Measurements from ENCODE around the gene AQP10.
"Not testable (repeated sequence)": the region's sequence is repeated elsewhere in the genome, so short reads cannot be mapped to it uniquely, and the experiment has no call there.

AQP10 gene

DNA sequence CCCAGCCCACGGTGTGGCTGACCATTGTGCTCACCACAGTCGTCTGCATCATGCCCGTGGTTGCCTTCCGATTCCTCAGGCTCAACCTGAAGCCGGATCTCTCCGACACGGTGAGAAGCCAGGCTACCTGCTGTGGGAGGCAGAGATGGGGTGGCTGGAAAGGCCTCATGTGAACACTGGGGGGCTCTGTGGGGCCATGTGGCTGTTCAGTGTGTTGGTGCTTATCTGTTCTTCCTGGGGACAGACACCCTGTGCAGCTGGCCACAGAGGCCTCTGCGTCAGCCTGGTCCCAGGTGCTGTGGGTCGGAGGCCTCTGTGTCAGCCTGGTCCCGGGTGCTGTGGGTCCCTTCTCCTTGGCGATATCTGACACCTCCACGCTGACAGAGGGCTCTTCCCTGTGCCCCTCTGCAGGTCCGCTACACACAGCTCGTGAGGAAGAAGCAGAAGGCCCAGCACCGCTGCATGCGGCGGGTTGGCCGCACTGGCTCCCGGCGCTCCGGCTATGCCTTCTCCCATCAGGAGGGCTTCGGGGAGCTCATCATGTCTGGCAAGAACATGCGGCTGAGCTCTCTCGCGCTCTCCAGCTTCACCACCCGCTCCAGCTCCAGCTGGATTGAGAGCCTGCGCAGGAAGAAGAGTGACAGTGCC, 27.7 kb downstream of the AQP10 start:
- no peaks in the 10 kb centered on the region for H3K4me1 ChIP-seq (ENCODE audit: insufficient read depth, low read length)
- no peak overlapping the region for H3K27ac ChIP-seq (ENCODE audit: low read length)
- peaks cover 58% of the 10 kb centered on the region for H3K36me3 ChIP-seq (ENCODE audit: insufficient read depth, low read depth, low read length)
- H3K4me3 ChIP-seq (ENCODE audit: low read length) = no peak overlapping the region
- no peaks in the 10 kb centered on the region for H3K9me3 ChIP-seq (ENCODE audit: insufficient read depth, low read depth, low read length)
- H3K9ac ChIP-seq (ENCODE audit: low read depth, low read length) = no peak overlapping the region
- H3K27me3 ChIP-seq (ENCODE audit: insufficient read depth, low read length) = peaks cover 13% of the 10 kb centered on the region; the same call in 1 of the 2 replicates

DNA sequence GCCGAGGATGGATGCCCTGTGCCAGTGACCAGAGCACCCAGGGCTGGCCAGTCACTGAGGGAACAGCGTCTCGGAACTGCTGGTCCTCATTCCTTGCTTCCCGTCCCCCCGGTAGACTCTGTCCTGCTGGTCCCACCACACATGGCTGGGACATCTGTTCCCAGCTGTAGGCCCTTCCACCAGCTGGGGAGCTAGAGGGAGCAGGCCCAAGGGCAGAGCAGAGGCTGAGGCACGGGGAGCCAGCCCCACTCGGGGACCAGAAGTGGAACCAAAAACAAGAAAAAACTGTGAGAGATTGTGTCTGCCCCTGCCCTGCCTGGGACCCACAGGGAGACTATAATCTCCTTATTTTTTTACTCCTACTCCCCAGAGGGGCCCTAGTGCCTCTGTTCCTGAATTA, 28.2 kb downstream of the AQP10 start:
- Histone ChIP-seq H3K9me3 (ENCODE audit: insufficient read depth, low read depth, low read length) (no peaks in the 10 kb centered on the region), H3K27me3 (ENCODE audit: insufficient read depth, low read length) (peaks cover 19% of the 10 kb centered on the region; the same call in 1 of the 2 replicates), H3K4me3 (ENCODE audit: low read length) (no peak overlapping the region), H3K9ac (ENCODE audit: low read depth, low read length) (no peak overlapping the region), H3K36me3 (ENCODE audit: insufficient read depth, low read depth, low read length) (peaks cover 52% of the 10 kb centered on the region), H3K27ac (ENCODE audit: low read length) (no peak overlapping the region), H3K4me1 (ENCODE audit: insufficient read depth, low read length) (no peaks in the 10 kb centered on the region)

DNA sequence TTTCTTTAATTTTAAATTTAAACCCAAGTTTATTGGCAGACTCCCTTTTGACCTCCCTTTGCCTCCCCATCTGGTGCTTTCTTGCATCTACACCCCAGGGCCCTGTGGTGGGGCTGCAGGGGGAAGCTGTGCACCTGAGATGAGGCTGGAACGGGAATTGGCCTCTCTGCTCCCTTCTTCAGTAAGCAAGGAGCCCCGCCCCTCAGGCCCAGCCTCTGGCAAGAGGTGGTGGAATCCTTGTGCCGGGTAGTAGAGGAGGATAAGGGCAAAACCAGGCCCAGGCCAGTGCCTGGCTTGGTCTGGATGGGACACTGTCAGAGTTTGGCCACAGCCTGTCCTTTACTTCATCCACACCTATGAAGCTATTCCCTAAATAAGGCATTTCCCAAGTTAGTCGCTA, 29.5 kb downstream of the AQP10 start:
- Histone ChIP-seq H3K27me3 (ENCODE audit: insufficient read depth, low read length) (peaks cover 20% of the 10 kb centered on the region; the same call in 1 of the 2 replicates), H3K4me1 (ENCODE audit: insufficient read depth, low read length) (no peaks in the 10 kb centered on the region), H3K9ac (ENCODE audit: low read depth, low read length) (no peak overlapping the region), H3K36me3 (ENCODE audit: insufficient read depth, low read depth, low read length) (peaks cover 40% of the 10 kb centered on the region), H3K4me3 (ENCODE audit: low read length) (no peak overlapping the region), H3K27ac (ENCODE audit: low read length) (no peak overlapping the region), H3K9me3 (ENCODE audit: insufficient read depth, low read depth, low read length) (no peaks in the 10 kb centered on the region)

DNA sequence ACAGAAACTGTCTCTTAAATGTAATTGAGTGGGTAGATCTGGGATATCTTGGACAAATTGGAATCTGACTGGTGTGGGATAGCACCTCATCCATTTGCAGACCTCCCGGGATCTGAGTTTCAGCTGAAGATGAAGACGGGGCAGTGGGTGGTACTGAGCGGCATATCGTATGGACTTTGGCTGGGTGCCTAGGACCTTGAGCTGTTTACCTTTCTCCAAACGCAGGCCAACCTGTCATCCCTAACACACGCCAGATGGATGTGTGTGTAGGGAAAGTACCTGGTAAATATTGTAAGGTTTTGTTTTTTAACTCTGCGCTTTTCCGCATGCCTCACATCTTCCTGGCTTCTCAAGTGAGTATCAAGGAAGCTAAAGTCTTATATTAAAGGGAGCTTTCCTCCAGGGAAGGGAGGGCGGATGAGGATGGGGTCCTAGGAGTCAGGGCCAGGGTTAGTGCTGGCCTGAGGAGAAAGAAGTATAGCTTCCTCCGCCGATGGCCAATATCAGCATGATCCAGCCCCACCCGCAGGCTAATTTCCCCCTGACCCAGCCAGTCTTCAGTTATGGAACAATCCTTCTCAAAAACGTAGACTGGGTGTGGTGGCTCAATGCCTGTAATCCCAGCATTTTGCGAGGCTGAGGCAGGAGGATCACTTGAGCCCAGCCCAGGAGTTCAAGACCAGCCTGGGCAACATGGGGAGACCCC, 30.6 kb downstream of the AQP10 start:
- H3K27ac ChIP-seq (ENCODE audit: low read length) = no peak overlapping the region

DNA sequence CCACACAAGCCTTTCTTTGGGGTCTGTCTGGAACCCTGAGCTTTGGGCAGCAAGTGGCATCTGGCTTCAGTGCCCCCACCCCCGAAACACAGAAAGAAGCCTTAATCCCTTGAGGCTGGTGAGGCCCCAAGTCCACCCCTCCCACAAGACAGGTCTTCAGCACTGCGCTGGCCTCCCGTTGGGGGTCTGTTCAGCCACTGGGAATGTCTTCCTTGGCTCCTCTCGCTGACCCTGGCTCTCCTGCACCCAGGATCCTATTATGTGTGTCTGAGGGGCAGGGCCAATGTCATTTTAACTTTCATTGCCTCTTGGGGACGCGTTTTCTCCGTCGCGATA, 31.3 kb downstream of the AQP10 start:
- peak overlapping the region; percentile 32; the same call in 1 of the 2 replicates for H3K9ac ChIP-seq (ENCODE audit: low read depth, low read length)

More for the DNA sequence above, 30.6 kb downstream of the AQP10 start:
- Histone ChIP-seq H3K9ac (ENCODE audit: low read depth, low read length) (no peak overlapping the region), H3K9me3 (ENCODE audit: insufficient read depth, low read depth, low read length) (no peaks in the 10 kb centered on the region), H3K4me1 (ENCODE audit: insufficient read depth, low read length) (no peaks in the 10 kb centered on the region), H3K4me3 (ENCODE audit: low read length) (no peak overlapping the region), H3K36me3 (ENCODE audit: insufficient read depth, low read depth, low read length) (peaks cover 28% of the 10 kb centered on the region), H3K27me3 (ENCODE audit: insufficient read depth, low read length) (peaks cover 20% of the 10 kb centered on the region; the same call in 1 of the 2 replicates)

DNA sequence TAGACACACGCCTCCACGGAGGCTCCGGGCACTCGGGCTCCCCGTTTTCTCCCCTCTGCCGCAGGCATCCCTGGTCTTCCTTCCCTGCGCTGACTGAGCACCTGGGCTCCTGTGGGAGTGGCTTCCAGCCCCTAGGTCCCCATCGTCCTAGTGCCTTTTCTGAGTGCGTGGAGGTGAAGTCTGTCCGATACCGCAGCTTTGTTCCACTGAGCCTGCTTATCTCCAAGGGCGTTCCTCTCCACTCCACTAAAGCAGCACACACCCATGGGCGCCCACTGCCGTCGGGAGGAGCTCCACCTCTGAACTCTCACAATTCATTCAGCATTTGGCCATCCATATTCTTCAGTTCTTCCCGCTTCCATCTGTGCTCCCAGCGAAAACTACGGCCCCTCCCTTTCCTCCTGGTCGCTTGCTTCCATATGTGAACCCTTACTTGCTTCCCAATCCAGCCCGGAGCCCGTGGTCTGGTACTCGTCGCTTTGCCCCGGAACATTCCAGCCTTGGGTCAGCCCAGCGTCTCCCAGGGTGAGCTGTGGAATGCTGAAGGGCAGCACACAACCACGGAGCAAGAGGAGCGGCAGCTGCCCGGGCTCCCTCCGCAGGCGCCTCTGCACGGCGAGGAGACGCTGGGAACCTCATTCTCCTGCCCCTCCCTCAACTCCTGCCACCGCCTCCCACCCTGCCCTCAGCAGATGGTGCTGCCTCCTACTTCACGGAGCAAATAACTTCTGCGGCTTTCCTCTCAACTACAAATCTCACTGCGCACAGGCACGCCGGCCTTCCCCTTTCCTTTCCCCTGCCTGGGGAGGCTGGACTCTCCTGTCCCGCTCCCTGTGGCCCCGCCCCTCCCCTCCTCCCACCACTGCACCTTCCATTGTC, 31.9 kb downstream of the AQP10 start:
- peak overlapping the region; percentile 66 for H3K4me3 ChIP-seq (ENCODE audit: low read length)
- H3K27me3 ChIP-seq (ENCODE audit: insufficient read depth, low read length) = peaks cover 20% of the 10 kb centered on the region; the same call in 1 of the 2 replicates
- no peaks in the 10 kb centered on the region for H3K9me3 ChIP-seq (ENCODE audit: insufficient read depth, low read depth, low read length)
- peaks cover 19% of the 10 kb centered on the region for H3K36me3 ChIP-seq (ENCODE audit: insufficient read depth, low read depth, low read length)
- no peaks in the 10 kb centered on the region for H3K4me1 ChIP-seq (ENCODE audit: insufficient read depth, low read length)
- H3K27ac ChIP-seq (ENCODE audit: low read length) = no peak overlapping the region
- H3K9ac ChIP-seq (ENCODE audit: low read depth, low read length) = peak overlapping the region; percentile 32; the same call in 1 of the 2 replicates

More for the DNA sequence above, 31.3 kb downstream of the AQP10 start:
- no peaks in the 10 kb centered on the region for H3K9me3 ChIP-seq (ENCODE audit: insufficient read depth, low read depth, low read length)
- peaks cover 20% of the 10 kb centered on the region; the same call in 1 of the 2 replicates for H3K27me3 ChIP-seq (ENCODE audit: insufficient read depth, low read length)
- peak overlapping the region; percentile 66 for H3K4me3 ChIP-seq (ENCODE audit: low read length)
- no peaks in the 10 kb centered on the region for H3K4me1 ChIP-seq (ENCODE audit: insufficient read depth, low read length)
- H3K36me3 ChIP-seq (ENCODE audit: insufficient read depth, low read depth, low read length) = peaks cover 23% of the 10 kb centered on the region
- no peak overlapping the region for H3K27ac ChIP-seq (ENCODE audit: low read length)

DNA sequence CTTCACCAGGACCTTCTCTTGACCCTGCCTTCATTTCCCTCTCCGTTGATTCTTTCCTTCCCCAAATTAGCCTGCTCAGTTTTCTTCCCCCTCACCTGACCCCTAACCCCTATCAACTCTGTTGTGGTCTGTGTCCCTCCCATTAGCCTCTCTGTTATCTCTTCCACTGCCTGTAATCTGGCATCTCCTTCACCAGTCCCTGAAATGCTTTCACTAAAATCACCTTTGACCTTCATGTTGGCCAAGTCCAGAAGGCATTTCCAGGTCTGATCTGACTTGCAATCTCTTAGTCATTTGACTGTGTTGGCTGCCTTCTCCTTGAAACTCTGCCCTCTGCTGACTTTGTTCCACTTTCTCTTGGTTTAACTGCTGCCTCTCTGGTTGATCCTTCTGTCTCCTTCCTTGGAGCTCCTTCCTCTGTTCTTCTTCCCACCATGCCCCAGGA, 32.6 kb downstream of the AQP10 start:
- no peak overlapping the region for H3K9ac ChIP-seq (ENCODE audit: low read depth, low read length)
- peaks cover 20% of the 10 kb centered on the region; the same call in 1 of the 2 replicates for H3K27me3 ChIP-seq (ENCODE audit: insufficient read depth, low read length)
- H3K9me3 ChIP-seq (ENCODE audit: insufficient read depth, low read depth, low read length) = no peaks in the 10 kb centered on the region
- no peaks in the 10 kb centered on the region for H3K4me1 ChIP-seq (ENCODE audit: insufficient read depth, low read length)
- peak overlapping the region; percentile 66 for H3K4me3 ChIP-seq (ENCODE audit: low read length)
- peaks cover 13% of the 10 kb centered on the region; the same call in 1 of the 2 replicates for H3K36me3 ChIP-seq (ENCODE audit: insufficient read depth, low read depth, low read length)
- no peak overlapping the region for H3K27ac ChIP-seq (ENCODE audit: low read length)

DNA sequence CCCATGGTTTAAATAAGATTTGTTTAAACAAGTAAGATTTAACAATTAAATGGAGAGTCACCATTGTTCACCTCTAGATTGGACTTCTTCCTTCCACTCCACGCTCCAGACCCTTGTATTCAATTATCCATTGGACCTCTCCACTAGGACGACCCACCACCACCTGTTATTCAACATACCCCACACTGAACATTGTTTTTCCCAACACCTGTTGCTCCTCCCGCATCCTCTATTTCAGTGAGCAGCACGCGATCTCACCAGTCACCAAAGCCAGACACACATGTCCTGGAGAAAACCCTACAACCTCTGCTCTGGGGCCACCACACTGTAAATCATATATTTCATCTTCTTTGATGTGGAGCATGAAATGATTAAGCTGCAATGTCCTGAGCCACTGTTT, 33.1 kb downstream of the AQP10 start:
- Histone ChIP-seq H3K4me3 (ENCODE audit: low read length) (no peak overlapping the region), H3K27me3 (ENCODE audit: insufficient read depth, low read length) (peaks cover 20% of the 10 kb centered on the region; the same call in 1 of the 2 replicates), H3K9me3 (ENCODE audit: insufficient read depth, low read depth, low read length) (no peaks in the 10 kb centered on the region), H3K36me3 (ENCODE audit: insufficient read depth, low read depth, low read length) (peaks cover 8% of the 10 kb centered on the region; the same call in 1 of the 2 replicates), H3K27ac (ENCODE audit: low read length) (no peak overlapping the region), H3K4me1 (ENCODE audit: insufficient read depth, low read length) (no peaks in the 10 kb centered on the region), H3K9ac (ENCODE audit: low read depth, low read length) (no peak overlapping the region)

DNA sequence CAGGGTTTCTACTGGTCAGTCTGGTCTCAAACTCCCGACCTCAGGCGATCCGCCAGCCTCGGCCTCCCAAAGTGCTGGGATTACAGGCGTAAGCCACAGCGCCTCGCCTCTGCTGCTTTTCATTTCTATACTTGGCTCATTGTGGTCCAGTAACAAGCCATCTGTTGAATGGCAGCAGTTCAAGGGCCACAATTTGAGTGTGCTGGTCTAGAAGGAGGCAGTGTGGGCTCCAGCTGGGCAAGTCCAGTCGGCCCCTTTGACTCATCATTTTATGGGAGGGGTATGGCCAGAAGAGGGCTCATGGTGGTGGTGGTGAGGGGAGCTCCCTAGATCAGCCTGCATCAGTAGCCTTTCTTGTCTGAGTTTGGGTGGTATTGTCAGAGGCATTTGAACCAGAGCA, 37.6 kb downstream of the AQP10 start:
- Histone ChIP-seq H3K27me3 (ENCODE audit: insufficient read depth, low read length) (peaks cover 8% of the 10 kb centered on the region; the same call in 1 of the 2 replicates), H3K36me3 (ENCODE audit: insufficient read depth, low read depth, low read length) (no peaks in the 10 kb centered on the region), H3K9me3 (ENCODE audit: insufficient read depth, low read depth, low read length) (no peaks in the 10 kb centered on the region), H3K4me3 (ENCODE audit: low read length) (no peak overlapping the region), H3K9ac (ENCODE audit: low read depth, low read length) (no peak overlapping the region), H3K4me1 (ENCODE audit: insufficient read depth, low read length) (peaks cover 7% of the 10 kb centered on the region; the same call in 1 of the 2 replicates), H3K27ac (ENCODE audit: low read length) (no peak overlapping the region)

DNA sequence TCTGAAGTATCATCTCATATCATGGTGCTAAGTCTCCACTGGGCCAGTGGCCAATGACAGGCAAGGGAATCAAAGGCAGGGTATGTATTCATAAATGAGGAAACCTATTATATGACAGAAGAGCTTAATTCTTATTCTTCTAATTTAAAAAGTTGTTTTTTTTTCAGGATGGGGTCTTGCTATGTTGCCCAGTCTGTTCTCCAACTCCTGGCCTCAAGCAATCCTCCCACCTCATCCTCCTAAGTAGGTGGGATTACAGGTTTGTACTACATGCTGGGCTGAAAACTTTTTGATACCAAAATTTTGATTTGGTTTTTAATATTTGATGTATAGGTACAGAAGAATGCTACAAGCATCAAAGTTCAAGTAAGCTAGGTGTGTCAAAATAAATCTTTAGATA, 39.4 kb downstream of the AQP10 start:
- no peaks in the 10 kb centered on the region for H3K36me3 ChIP-seq (ENCODE audit: insufficient read depth, low read depth, low read length)
- peaks cover 7% of the 10 kb centered on the region; the same call in 1 of the 2 replicates for H3K4me1 ChIP-seq (ENCODE audit: insufficient read depth, low read length)
- no peaks in the 10 kb centered on the region for H3K27me3 ChIP-seq (ENCODE audit: insufficient read depth, low read length)
- H3K4me3 ChIP-seq (ENCODE audit: low read length) = no peak overlapping the region
- H3K27ac ChIP-seq (ENCODE audit: low read length) = no peak overlapping the region
- no peaks in the 10 kb centered on the region for H3K9me3 ChIP-seq (ENCODE audit: insufficient read depth, low read depth, low read length)
- H3K9ac ChIP-seq (ENCODE audit: low read depth, low read length) = no peak overlapping the region

DNA sequence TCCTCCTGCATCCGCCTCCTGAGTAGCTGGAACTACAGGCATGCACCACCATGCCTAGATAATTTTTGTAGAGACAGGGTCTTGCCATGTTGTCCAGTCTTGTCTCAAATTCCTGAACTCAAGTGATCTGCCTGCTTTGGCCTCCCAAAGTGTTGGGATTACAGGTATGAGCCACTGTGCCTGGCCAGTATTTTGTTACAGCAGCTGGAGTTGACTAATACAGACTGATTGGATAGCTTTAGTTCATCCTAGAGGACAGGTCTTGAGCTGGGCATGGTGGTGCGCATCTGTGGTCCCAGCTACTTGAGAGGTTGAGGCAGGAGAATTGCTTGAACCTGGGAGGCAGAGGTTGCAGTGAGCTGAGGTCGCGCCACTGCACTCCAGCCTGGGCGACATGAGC, 40.0 kb downstream of the AQP10 start:
- not testable (repeated sequence) for H3K9ac ChIP-seq (ENCODE audit: low read depth, low read length); H3K4me3 ChIP-seq (ENCODE audit: low read length); H3K4me1 ChIP-seq (ENCODE audit: insufficient read depth, low read length); H3K27me3 ChIP-seq (ENCODE audit: insufficient read depth, low read length); H3K9me3 ChIP-seq (ENCODE audit: insufficient read depth, low read depth, low read length); H3K36me3 ChIP-seq (ENCODE audit: insufficient read depth, low read depth, low read length); H3K27ac ChIP-seq (ENCODE audit: low read length)
